ENCODE measurements around the gene NIPAL4. TPM values are rescaled to one million over a fixed set of nuclear protein-coding genes. Genes with fewer than 3 reads are reported as not detected.
"Not testable (repeated sequence)": the region's sequence is repeated elsewhere in the genome, so short reads cannot be mapped to it uniquely, and the experiment has no call there.

NIPAL4 gene
- 10 to 100 TPM; 10.1 TPM for total RNA-seq

- peak within 1 kb of the TSS; percentile 76 for H3K4me3 Mint-ChIP-seq
- H3K27ac Mint-ChIP-seq = no peak within 1 kb of the TSS
- DNase-seq = peak; percentile 66
- H3K9me3 Mint-ChIP-seq = no peaks in the 10 kb centered on the region
- H3K27me3 Mint-ChIP-seq (ENCODE audit: low read depth) = peaks cover 25% of the 10 kb centered on the region
- CTCF ChIA-PET = interaction anchor here (0.8 to 3.1 kb wide), 9 partner anchors 11 to 281 kb away, joined by 3 to 24 read pairs (median 3); no protein-coding TSS in a partner anchor
- peaks cover 25% of the 10 kb centered on the region for H3K4me1 Mint-ChIP-seq (ENCODE audit: low read depth)
- H3K36me3 Mint-ChIP-seq (ENCODE audit: low read depth) = peaks cover 9% of the 10 kb centered on the region
- intact Hi-C loops (cut with micrococcal nuclease) = loop anchor here (1.0 to 10.0 kb wide), 5 partner anchors 8 to 1997 kb away; no protein-coding TSS in a partner anchor
Observed at GRCh38 chr5:157459715-157460599, at the start of gene NIPAL4. NIPAL4 (plus strand) TSS chr5:157460213; CDS start chr5:157460321, 108 bp downstream.

GRCh38 chr5:157415838-157416237 is 44.2 kb upstream of the NIPAL4 start:
- no peak for DNase-seq
- H3K9me3 Mint-ChIP-seq = peaks cover 9% of the 10 kb centered on the region
- H3K4me1 Mint-ChIP-seq (ENCODE audit: low read depth) = no peaks in the 10 kb centered on the region
- H3K4me3 Mint-ChIP-seq = no peak overlapping the region
- peaks cover 6% of the 10 kb centered on the region for H3K27me3 Mint-ChIP-seq (ENCODE audit: low read depth)
- no peaks in the 10 kb centered on the region for H3K36me3 Mint-ChIP-seq (ENCODE audit: low read depth)
- no peak overlapping the region for H3K27ac Mint-ChIP-seq
- intact Hi-C loops (cut with micrococcal nuclease) = no loop called here
- CTCF ChIA-PET = no interaction called here

GRCh38 chr5:157419521-157419920 is 40.5 kb upstream of the NIPAL4 start:
- intact Hi-C loops (cut with micrococcal nuclease); H3K27me3 Mint-ChIP-seq (ENCODE audit: low read depth); CTCF ChIA-PET; H3K9me3 Mint-ChIP-seq; H3K36me3 Mint-ChIP-seq (ENCODE audit: low read depth); H3K27ac Mint-ChIP-seq; DNase-seq; H3K4me3 Mint-ChIP-seq; H3K4me1 Mint-ChIP-seq (ENCODE audit: low read depth): not testable (repeated sequence)

DNA sequence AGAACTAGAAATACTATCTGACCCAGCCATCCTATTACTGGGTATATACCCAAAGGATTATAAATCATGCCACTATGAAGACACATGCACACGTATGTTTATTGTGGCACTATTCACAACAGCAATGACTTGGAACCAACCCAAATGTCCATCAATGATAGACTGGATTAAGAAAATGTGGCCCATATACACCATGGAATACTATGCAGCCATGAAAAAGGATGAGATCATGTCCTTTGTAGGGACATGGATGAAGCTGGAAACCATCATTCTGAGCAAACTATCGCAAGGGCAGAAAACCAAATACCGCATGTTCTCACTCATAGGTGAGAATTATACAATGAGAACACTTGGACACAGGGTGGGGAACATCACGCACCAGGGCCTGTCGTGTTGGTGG is 30.1 kb upstream of the NIPAL4 start:
- not testable (repeated sequence) for H3K27me3 Mint-ChIP-seq (ENCODE audit: low read depth); H3K36me3 Mint-ChIP-seq (ENCODE audit: low read depth); H3K4me1 Mint-ChIP-seq (ENCODE audit: low read depth); H3K9me3 Mint-ChIP-seq; H3K4me3 Mint-ChIP-seq; DNase-seq; H3K27ac Mint-ChIP-seq
- intact Hi-C loops (cut with micrococcal nuclease) = loop anchor here (2.0 to 5.0 kb wide), 2 partner anchors 222 to 239 kb away; partner anchors contain the start of gene SOX30
- CTCF ChIA-PET = interaction anchor here (5.3 kb wide), 1 partner anchor 314 kb away, joined by 27 read pairs; the partner anchor contains the start of gene LSM11

GRCh38 chr5:157431544-157432200 is 28.3 kb upstream of the NIPAL4 start:
- CTCF ChIA-PET = interaction anchor here (0.6 to 5.3 kb wide), 30 partner anchors 9 to 534 kb away, joined by 3 to 76 read pairs (median 6); partner anchors contain the start of genes LSM11 and NIPAL4
- DNase-seq = peak; percentile 41
- Mint-ChIP-seq H3K36me3 (ENCODE audit: low read depth) (no peaks in the 10 kb centered on the region), H3K4me1 (ENCODE audit: low read depth) (peaks cover 3% of the 10 kb centered on the region), H3K27me3 (ENCODE audit: low read depth) (peaks cover 9% of the 10 kb centered on the region), H3K9me3 (no peaks in the 10 kb centered on the region), H3K4me3 (no peak overlapping the region), H3K27ac (no peak overlapping the region)
- intact Hi-C loops (cut with micrococcal nuclease) = loop anchor here (1.0 to 5.0 kb wide), 7 partner anchors 40 to 312 kb away; partner anchors contain the start of genes LSM11 and SOX30

- peaks cover 9% of the 10 kb centered on the region for H3K27me3 Mint-ChIP-seq (ENCODE audit: low read depth)
- intact Hi-C loops (cut with micrococcal nuclease) = loop anchor here (5.0 kb wide), 1 partner anchor 218 kb away; the partner anchor contains the start of gene SOX30
- H3K27ac Mint-ChIP-seq = no peak overlapping the region
- no peak overlapping the region for H3K4me3 Mint-ChIP-seq
- DNase-seq = no peak
- H3K4me1 Mint-ChIP-seq (ENCODE audit: low read depth) = peaks cover 3% of the 10 kb centered on the region
- CTCF ChIA-PET = interaction anchor here (0.6 to 5.3 kb wide), 10 partner anchors 26 to 310 kb away, joined by 3 to 76 read pairs (median 6); partner anchors contain the start of genes LSM11 and NIPAL4
- H3K36me3 Mint-ChIP-seq (ENCODE audit: low read depth) = no peaks in the 10 kb centered on the region
- no peaks in the 10 kb centered on the region for H3K9me3 Mint-ChIP-seq
Observed at GRCh38 chr5:157434096-157434495, 25.9 kb upstream of the NIPAL4 start.

- Mint-ChIP-seq H3K4me3 (no peak overlapping the region), H3K27me3 (ENCODE audit: low read depth) (peaks cover 3% of the 10 kb centered on the region), H3K27ac (no peak overlapping the region), H3K36me3 (ENCODE audit: low read depth) (no peaks in the 10 kb centered on the region), H3K4me1 (ENCODE audit: low read depth) (no peaks in the 10 kb centered on the region), H3K9me3 (no peaks in the 10 kb centered on the region)
- intact Hi-C loops (cut with micrococcal nuclease) = no loop called here
- CTCF ChIA-PET = interaction anchor here (0.8 kb wide), 1 partner anchor 33 kb away, joined by 3 read pairs; no protein-coding TSS in a partner anchor
- no peak for DNase-seq
Observed at GRCh38 chr5:157443041-157443549, 16.9 kb upstream of the NIPAL4 start.

DNA sequence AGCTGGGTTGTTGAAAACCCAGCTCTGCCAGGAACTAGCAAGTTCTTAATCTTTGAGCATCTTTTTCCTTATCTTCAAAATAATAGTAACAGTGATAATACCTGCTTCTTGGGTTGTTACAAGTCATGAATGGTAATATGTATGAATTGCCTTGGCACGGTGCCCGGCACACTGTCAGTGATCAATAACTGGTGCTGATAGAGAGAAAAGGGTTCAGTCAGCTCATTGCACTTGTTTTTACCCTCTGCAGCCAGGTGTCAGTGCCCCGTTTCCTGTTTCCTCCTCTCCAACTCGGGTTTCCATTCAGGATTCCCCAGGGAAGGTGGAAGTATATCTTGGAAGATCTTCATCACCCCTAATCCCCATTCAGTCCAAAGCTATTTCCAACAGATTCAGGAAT is 15.8 kb upstream of the NIPAL4 start:
- DNase-seq = no peak
- CTCF ChIA-PET = interaction anchor here (0.6 to 1.5 kb wide), 5 partner anchors 13 to 111 kb away, joined by 3 to 4 read pairs (median 3); no protein-coding TSS in a partner anchor
- Mint-ChIP-seq H3K27me3 (ENCODE audit: low read depth) (peaks cover 3% of the 10 kb centered on the region), H3K9me3 (no peaks in the 10 kb centered on the region), H3K27ac (no peak overlapping the region), H3K4me3 (no peak overlapping the region), H3K4me1 (ENCODE audit: low read depth) (no peaks in the 10 kb centered on the region), H3K36me3 (ENCODE audit: low read depth) (no peaks in the 10 kb centered on the region)
- intact Hi-C loops (cut with micrococcal nuclease) = no loop called here

DNA sequence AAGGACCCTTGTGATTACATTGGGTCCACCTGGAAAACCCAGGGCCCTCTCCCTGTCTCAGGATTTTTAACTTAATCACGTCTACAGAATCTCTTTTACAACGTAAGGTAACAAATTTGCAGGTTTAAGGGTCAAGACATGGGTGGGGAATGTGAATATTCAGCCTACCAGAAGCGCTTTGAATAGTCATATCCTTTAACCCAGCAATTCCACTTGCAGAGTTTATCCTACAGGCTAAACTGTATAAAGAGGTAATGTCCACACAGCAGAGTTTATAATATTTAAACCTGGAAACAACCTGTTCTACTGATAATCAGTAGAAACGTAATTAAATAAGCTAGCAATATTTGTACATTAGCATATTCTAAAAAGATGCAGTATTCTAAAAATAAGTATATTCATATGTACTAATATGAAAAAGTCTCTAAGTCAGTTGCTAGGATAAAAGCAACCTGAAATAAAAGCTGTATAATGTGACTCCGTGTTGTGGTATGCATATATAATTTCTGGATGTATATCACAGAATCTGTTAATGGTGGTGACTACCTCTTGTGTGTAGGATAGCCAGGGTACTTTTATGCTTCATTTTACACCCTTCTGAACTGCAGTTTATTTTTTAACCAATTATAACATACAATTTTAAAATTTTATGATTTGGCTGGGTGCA is 14.1 kb upstream of the NIPAL4 start:
- Mint-ChIP-seq H3K36me3 (ENCODE audit: low read depth) (no peaks in the 10 kb centered on the region), H3K9me3 (no peaks in the 10 kb centered on the region), H3K27ac (no peak overlapping the region), H3K27me3 (ENCODE audit: low read depth) (peaks cover 3% of the 10 kb centered on the region), H3K4me1 (ENCODE audit: low read depth) (no peaks in the 10 kb centered on the region), H3K4me3 (no peak overlapping the region)
- DNase-seq = no peak
- CTCF ChIA-PET = no interaction called here
- intact Hi-C loops (cut with micrococcal nuclease) = no loop called here

DNA sequence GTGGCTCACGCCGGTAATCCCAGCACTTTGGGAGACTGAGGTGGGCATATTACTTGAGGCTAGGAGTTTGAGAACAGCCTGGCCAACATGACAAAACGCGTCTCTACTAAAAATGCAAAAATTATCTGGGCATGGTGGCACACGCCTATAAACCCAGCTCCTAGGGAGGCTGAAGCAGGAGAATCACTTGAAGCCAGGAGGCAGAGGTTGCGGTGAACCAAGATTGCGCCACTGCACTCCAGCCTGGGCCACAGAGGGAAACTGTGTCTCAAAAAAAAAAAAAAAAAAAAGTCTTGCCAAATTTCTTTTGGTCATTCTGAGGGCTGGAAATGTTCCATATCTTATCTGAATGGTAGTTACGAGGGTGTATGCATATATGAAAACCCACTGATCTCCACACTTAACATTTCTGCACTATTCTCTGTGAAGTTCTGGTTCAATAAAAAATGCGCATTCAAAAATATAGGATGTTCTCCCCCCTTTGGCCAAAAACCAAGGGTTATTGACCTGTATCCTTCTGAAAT is 13.5 kb upstream of the NIPAL4 start:
- DNase-seq = no peak
- CTCF ChIA-PET = interaction anchor here (1.8 kb wide), 1 partner anchor 15 kb away, joined by 6 read pairs; no protein-coding TSS in a partner anchor
- H3K36me3 Mint-ChIP-seq (ENCODE audit: low read depth) = no peaks in the 10 kb centered on the region
- no peaks in the 10 kb centered on the region for H3K9me3 Mint-ChIP-seq
- no peaks in the 10 kb centered on the region for H3K4me1 Mint-ChIP-seq (ENCODE audit: low read depth)
- H3K27ac Mint-ChIP-seq = no peak overlapping the region
- H3K4me3 Mint-ChIP-seq = no peak overlapping the region
- H3K27me3 Mint-ChIP-seq (ENCODE audit: low read depth) = peaks cover 3% of the 10 kb centered on the region
- intact Hi-C loops (cut with micrococcal nuclease) = no loop called here

DNA sequence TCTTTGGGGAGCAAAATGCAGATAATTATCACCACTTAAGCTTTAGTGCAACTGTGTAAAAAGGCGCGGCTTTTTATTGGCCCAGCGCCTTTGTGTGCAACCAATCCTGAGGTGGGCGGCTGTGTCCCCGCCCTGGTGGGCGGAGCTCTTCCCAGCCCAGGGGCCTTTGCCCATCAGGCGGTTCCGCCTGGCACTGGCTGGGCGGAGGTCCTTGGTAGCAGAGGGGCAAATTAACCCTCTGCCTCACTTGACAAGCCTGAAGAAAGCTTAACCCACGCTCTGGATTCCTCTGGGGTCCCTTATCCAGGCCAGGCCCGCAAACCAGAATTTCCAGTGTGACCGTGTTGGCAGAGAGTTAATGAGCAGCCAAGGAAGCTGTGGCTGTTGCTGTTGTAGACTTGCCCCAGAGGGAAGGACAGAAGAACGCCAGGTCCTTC is 12.8 kb upstream of the NIPAL4 start:
- Mint-ChIP-seq H3K27ac (no peak overlapping the region), H3K36me3 (ENCODE audit: low read depth) (no peaks in the 10 kb centered on the region), H3K4me3 (no peak overlapping the region), H3K9me3 (no peaks in the 10 kb centered on the region), H3K27me3 (ENCODE audit: low read depth) (peaks cover 3% of the 10 kb centered on the region), H3K4me1 (ENCODE audit: low read depth) (no peaks in the 10 kb centered on the region)
- CTCF ChIA-PET = interaction anchor here (0.6 to 1.8 kb wide), 3 partner anchors 16 to 84 kb away, joined by 4 to 6 read pairs (median 5); no protein-coding TSS in a partner anchor
- intact Hi-C loops (cut with micrococcal nuclease) = no loop called here
- DNase-seq = no peak

Measured in activated naive CD4-positive, alpha-beta T cell treated with anti-CD3 and anti-CD28 coated beads for 36 hours (primary cell).